Parathyroid adenoma (tissue), 2 donors: ENCODE results near the gene CYP1A2.

Experiments used
- H2AFZ ChIP-seq: fragments of 300-600 bp; sonication (generic); one replicate; pipeline ENCODE4 v1.7.0; 2017; ENCODE audit warnings: antibody characterized with exemption, mild to moderate bottlenecking
- H3K27ac ChIP-seq: fragments of 300-600 bp; sonication (generic); one replicate; pipeline ENCODE4 v1.7.0; 2017
- H3K27me3 ChIP-seq: fragments of 300-600 bp; sonication (generic); one replicate; pipeline ENCODE4 v1.7.0; 2017; ENCODE audit warnings: low read length; ENCODE audit not compliant: control insufficient read depth, insufficient read depth
- H3K36me3 ChIP-seq: fragments of 300-600 bp; sonication (generic); one replicate; pipeline ENCODE4 v1.7.0; 2017; ENCODE audit warnings: low read length; ENCODE audit not compliant: control insufficient read depth, insufficient read depth
- H3K4me1 ChIP-seq: fragments of 300-600 bp; sonication (generic); one replicate; pipeline ENCODE4 v1.7.0; 2017; ENCODE audit warnings: control low read depth
- H3K4me2 ChIP-seq: fragments of 300-600 bp; sonication (generic); one replicate; pipeline ENCODE4 v1.7.0; 2017; ENCODE audit warnings: low read length
- H3K4me3 ChIP-seq: fragments of 300-600 bp; sonication (generic); one replicate; pipeline ENCODE4 v1.7.0; 2017; ENCODE audit warnings: low read depth, low read length
- H3K79me2 ChIP-seq: fragments of 300-600 bp; sonication (generic); one replicate; pipeline ENCODE4 v1.7.0; 2017; ENCODE audit warnings: control low read depth
- H3K9ac ChIP-seq: fragments of 300-600 bp; sonication (generic); one replicate; pipeline ENCODE4 v1.7.0; 2017; ENCODE audit warnings: mild to moderate bottlenecking
- H3K9me3 ChIP-seq: fragments of 300-600 bp; sonication (generic); one replicate; pipeline ENCODE4 v1.7.0; 2017; ENCODE audit warnings: low read length; ENCODE audit not compliant: control insufficient read depth
- CTCF ChIP-seq: fragments of 300-600 bp; sonication (generic); IDR thresholded peaks from one replicate; pipeline ENCODE4 v1.7.0; 2017; ENCODE audit warnings: antibody characterized with exemption, mild to moderate bottlenecking
- donor health status: primary hyperparathyroidism.

The CYP1A2 gene

GRCh38 chr15:74792227-74793016 lies 43.8 kb downstream of the CYP1A2 start:
- no peaks in the 10 kb centered on the region for H3K36me3 ChIP-seq
- no peaks in the 10 kb centered on the region for H3K27me3 ChIP-seq
- peaks cover 10% of the 10 kb centered on the region for H3K4me1 ChIP-seq
- no peak overlapping the region for H3K4me2 ChIP-seq
- no peak for TF ChIP-seq CTCF
- H3K4me3 ChIP-seq = no peak overlapping the region
- H3K9ac ChIP-seq = no peak overlapping the region
- peaks cover 20% of the 10 kb centered on the region for H3K79me2 ChIP-seq
- no peak overlapping the region for H2AFZ ChIP-seq
- H3K9me3 ChIP-seq = no peaks in the 10 kb centered on the region
- H3K27ac ChIP-seq = no peak overlapping the region

GRCh38 chr15:74793135-74794028 lies 44.7 kb downstream of the CYP1A2 start:
- Histone ChIP-seq H3K79me2 (peaks cover 20% of the 10 kb centered on the region), H3K36me3 (no peaks in the 10 kb centered on the region), H3K4me3 (no peak overlapping the region), H3K4me1 (peaks cover 9% of the 10 kb centered on the region), H3K9ac (no peak overlapping the region), H2AFZ (no peak overlapping the region), H3K27me3 (no peaks in the 10 kb centered on the region), H3K9me3 (no peaks in the 10 kb centered on the region), H3K4me2 (no peak overlapping the region), H3K27ac (no peak overlapping the region)
- TF ChIP-seq CTCF = no peak

GRCh38 chr15:74794248-74794969 lies 45.8 kb downstream of the CYP1A2 start:
- Histone ChIP-seq H3K4me2 (no peak overlapping the region), H3K27ac (no peak overlapping the region), H3K36me3 (no peaks in the 10 kb centered on the region), H3K27me3 (no peaks in the 10 kb centered on the region), H3K9me3 (no peaks in the 10 kb centered on the region), H3K79me2 (peaks cover 20% of the 10 kb centered on the region), H3K9ac (no peak overlapping the region), H2AFZ (no peak overlapping the region), H3K4me3 (no peak overlapping the region), H3K4me1 (peaks cover 5% of the 10 kb centered on the region)
- no peak for TF ChIP-seq CTCF

- H2AFZ ChIP-seq = no peak overlapping the region
- H3K9ac ChIP-seq = no peak overlapping the region
- H3K27me3 ChIP-seq = no peaks in the 10 kb centered on the region
- no peak overlapping the region for H3K4me3 ChIP-seq
- no peak overlapping the region for H3K27ac ChIP-seq
- H3K4me2 ChIP-seq = no peak overlapping the region
- no peak for TF ChIP-seq CTCF
- no peaks in the 10 kb centered on the region for H3K36me3 ChIP-seq
- H3K9me3 ChIP-seq = no peaks in the 10 kb centered on the region
- peaks cover 2% of the 10 kb centered on the region for H3K4me1 ChIP-seq
- peaks cover 17% of the 10 kb centered on the region for H3K79me2 ChIP-seq
Measured at GRCh38 chr15:74794970-74795349, 46.3 kb downstream of the CYP1A2 start.
